H1 (cell line): ENCODE results near the gene PDZD2. TPM values are rescaled to one million over a fixed set of nuclear protein-coding genes. Genes with fewer than 3 reads are reported as not detected.

Experiments
- CREB1 ChIP-seq: IDR thresholded peaks from 2 replicates; pipeline ENCODE4 v1.6.1; 2012; ENCODE audit warnings: inconsistent platforms
- HDAC6 ChIP-seq: IDR thresholded peaks from one replicate; pipeline ENCODE4 v1.7.1; 2012; ENCODE audit warnings: low read depth, mild to moderate bottlenecking, inconsistent platforms, low read length, moderate library complexity
- POLR2AphosphoS5 ChIP-seq: IDR thresholded peaks from 2 replicates; pipeline ENCODE4 v1.6.1; 2011; ENCODE audit warnings: low read depth, low read length
- SIN3A ChIP-seq, 2 experiments: IDR thresholded peaks in 1 of 2; conservative IDR thresholded peaks in 1 of 2; 2 replicates each; pipeline ENCODE4 v1.6.1; 2011 to 2012; ENCODE audit warnings: low read length in 2 of 2, improper control_type of control experiment in 1 of 2, low read depth in 1 of 2, mild to moderate bottlenecking in 1 of 2
- polyA plus RNA-seq, 7 experiments: library from polyadenylated mRNA; depleted of rRNA in 3 of 7; stranded (reverse) in 5 of 7; unstranded in 2 of 7; fragments of >200 nt in 5 of 7; fragments of 200-250 nt in 2 of 7; gene quantifications; 1 replicate in 5 of 7; 2 replicates in 1 of 7; 4 replicates in 1 of 7; pipeline versions ENCODE4 v1.2.1 to v1.2.3, GENCODE V29; 2011 to 2013; ENCODE audit warnings: missing spikeins in 2 of 7, mixed read lengths in 2 of 7
- total RNA-seq: library from RNA; stranded (reverse); fragmentation: NEBNext Ultra II Directional; extraction: Animal tissue kit (Norgen Biotek cat#: 25700); gene quantifications from 2 replicates; pipeline ENCODE4 v1.2.1, GENCODE V29; 2021

The PDZD2 gene
- total and polyA plus RNA-seq, 2 of the 8 experiments (the other 6 are each of a cell fraction or from before 2014, with no cell fraction given): 1.2 to 6.8 TPM

DNA sequence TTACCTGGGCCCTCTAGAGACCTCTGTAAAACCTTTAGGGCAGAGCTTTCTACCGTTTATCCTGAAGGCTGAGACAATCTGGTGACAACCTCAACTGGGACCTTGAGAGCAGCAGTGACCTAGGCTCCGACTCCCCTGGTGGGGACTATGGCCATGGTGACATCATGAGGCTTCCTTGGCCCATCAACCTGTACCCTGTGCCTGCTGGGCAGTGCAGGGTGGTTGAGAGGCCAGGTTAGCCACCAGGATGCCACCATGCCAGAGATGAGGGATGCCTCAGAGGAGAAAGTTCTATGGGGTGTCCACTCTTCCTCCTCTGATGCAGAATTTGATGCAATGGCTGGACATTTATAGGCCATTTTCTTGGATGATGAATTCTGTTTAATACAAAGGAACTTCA lies 194.8 kb downstream of the PDZD2 start (continued):
- TF ChIP-seq SIN3A (conservative IDR thresholded peaks at IDR 0.05 in 1 of 2, IDR thresholded peaks at IDR 0.05 in 1 of 2; ENCODE audit: low read depth in 1 of 2, low read length in 2 of 2): no peak
- no peak for TF ChIP-seq POLR2AphosphoS5
- TF ChIP-seq HDAC6: no peak
- TF ChIP-seq CREB1: no peak
- TF ChIP-seq, all 59 proteins: peak for 0
